HG03457 (cell line): ENCODE measurements around the gene AVP.

Source experiments
- ATAC-seq: cut with Tn5 transposase; IDR thresholded peaks from one replicate; pipeline ENCODE4 v1.9.1; 2021; ENCODE audit warnings: moderate number of reproducible peaks; ENCODE audit not compliant: unreplicated experiment

The AVP gene

DNA sequence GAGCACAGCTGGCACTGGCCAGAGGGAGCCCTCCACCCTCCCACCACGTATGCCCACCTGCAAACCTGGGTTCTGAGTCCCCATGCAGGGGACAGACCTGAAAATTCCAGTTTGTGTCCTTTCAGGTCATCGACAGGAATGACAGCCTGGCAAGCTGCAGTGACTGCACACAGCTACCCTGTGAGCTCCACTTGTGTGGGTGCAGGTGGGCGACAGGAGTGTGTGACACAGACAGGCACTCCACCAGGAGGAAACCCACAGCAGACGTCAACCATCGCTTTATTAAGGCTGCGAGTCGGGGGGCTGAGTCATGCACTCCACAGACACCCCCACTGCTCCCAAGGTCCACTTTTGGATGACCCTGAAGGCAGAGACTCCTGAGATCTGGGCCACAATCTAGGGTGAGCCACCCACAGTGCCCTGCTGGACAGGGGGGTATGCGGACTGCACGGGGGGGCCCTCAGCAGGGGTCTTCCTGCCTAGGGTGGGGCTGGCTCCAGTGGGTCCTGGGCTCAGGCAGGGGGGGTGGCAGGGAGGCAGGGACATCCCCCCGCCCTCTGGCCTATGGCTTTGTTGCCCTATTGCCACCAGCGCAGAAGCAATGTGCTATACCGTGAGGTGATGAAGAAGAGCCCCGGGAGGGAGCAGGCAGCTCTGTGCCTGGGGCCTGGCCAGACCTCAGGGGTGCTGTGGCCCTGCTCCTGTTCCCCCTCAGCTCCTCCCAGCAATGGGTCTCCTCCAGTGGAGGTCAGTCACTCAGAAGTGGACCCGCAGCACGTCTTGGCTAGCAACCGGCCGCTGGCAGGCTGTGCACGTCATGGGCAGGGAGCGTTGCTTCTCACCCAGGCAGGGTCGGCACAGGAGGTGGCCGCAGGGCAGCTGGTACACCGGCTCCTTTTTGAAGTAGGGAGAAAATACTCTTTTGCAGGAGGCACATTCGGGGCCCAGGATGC is 25.1 kb upstream of the AVP start:
- no peak for ATAC-seq

DNA sequence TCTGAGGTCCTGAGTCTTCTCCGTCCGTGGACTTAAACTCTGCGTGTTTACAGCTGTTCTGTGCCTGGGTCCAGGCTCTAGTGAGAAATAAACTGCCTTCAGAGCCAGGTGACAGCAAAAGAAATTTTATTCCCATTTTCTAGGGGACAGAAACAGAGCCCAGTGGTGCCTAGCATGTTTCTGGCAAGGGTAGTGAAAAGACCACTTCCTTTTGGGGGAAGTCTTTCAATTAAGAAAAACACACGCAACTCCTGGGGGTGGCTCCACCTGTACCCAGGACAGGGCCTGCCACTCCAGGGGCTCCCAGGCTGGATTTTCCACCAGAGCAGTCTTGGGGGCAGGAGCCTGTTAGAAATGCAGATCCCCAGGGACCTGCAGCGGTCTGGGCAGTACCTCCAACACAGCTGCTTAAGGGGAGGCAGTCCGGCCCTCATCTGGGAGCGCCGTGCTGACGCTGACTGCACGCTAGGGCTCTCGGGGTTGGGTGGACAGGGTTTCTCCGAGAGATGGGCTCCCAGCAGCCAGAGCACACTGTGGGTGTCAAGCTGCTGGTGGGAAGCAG is 23.0 kb upstream of the AVP start:
- no peak for ATAC-seq

DNA sequence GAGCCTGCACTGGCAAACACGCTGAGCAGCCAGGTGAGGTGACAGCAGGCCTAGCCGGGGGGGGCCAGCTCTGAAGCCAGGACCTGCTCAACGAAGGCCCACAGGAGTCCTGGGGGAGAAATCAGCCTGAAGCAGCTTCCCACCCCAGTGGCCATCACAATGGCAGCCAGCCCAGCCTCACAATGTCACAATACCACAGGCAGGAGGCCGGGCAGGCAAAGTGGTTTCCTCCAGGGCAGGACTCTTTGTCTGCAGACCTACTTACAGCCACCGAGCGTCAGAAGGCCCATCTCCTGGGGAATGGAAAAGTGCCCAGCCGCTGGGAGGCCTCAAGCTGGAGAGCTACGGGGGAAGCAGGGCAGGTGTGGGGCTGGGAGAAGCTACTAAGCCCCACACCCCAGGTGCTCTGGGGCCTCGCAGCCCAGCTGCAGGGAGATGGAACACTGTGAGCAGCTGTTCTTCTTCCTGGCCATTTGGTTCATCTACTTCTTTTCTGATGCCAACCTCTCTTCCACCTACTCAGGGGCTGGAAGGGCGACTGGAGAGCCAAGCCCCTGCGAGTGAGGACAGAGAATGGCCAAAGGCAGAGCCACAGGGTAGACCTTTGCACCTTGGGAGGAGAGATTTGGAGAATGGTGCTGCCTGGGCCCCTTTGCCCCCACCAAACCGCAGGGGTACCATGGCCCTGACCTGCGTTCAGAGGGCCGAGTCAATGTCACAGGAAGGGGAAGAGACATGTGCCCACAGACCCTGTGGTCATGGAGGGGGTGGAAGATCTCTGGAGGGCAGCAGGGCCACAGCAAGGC is 22.3 kb upstream of the AVP start:
- no peak for ATAC-seq

DNA sequence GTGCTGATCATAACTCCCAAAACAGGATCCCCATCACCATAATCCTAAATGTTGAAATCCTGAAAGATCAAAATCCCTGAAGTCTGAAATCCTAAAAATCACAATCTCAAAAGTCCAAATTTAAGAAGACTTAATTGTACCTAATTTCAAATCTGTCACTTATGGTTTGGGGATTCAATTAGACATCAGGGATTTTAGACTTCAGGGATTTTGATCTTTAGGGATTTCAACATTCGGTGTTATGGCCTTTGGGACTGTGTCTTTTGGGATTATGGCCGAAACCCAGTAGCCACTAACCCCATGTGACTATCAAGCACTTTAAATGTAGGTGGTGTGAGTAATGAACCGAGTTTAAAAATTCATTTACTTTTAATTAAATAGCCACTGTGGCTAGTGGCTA is 21.7 kb upstream of the AVP start:
- no peak for ATAC-seq

DNA sequence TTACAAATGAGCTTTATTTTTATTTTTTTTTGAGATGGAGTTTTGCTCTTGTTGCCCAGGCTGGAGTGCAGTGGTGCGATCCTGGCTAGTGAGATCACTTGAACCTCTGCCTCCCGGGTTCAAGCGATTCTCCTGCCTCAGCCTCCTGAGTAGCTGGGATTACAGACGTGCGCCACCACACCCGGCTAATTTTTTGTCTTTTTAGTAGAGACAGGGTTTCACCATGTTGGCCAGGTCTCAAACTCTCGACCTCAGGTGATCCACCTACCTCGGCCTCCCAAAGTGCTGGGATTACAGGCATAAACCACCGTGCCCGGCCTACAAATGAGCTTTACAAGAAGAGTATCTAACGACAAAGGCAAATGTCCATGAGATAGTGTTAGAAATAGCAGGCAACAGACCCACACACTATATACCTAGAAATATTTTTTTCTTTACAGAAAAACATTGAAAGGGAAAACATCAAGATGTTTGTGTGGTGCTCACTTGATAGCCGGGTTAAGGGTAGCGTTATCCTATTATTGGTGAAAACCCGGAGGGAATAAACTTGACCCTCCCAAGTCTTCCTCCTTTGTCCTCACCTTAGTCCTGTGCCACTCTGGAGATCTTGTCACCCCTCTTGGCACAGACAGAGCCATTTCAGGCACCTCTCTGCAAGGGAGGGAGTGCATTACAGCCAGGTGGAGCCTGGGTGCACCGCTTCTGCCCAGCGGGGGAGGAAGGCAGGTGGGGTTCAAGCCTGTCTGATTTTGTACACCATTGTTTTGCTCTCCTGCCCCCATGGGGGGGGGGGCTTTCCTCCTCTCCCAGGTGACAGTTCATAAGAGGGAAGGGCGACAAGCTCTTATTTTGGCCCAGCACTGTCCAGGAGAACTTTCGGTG is 21.0 kb upstream of the AVP start:
- ATAC-seq = no peak

DNA sequence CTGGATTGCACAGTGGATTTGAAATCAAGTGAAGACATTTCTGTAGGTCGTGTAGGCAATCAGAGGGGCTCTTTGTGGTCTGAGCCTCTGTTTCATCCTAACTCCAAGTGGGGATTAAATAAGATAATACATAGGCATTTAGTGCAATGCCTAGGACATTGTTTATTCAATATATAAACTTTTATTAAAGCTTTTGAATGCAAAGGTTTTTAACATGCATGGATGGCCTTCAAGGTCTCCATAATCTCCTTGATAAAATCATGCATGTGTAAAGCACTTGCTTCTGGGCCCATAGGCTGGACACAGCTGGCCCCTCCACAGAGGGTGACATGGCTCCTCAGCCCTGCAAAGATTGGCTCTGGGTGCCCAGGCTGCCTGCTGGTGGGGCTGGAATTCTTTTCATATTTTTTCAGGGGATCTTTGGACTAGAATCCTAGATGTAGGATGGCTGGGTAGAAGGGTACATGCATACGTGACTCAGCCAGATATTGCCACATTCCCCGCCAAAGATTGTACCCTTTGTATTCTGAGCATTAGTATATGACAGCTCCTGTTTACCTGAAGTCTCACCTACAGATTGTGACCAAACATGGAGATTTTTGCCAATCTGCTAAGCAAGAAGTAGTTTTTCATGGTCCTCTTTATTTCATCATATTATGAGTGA is 19.0 kb upstream of the AVP start:
- no peak for ATAC-seq

DNA sequence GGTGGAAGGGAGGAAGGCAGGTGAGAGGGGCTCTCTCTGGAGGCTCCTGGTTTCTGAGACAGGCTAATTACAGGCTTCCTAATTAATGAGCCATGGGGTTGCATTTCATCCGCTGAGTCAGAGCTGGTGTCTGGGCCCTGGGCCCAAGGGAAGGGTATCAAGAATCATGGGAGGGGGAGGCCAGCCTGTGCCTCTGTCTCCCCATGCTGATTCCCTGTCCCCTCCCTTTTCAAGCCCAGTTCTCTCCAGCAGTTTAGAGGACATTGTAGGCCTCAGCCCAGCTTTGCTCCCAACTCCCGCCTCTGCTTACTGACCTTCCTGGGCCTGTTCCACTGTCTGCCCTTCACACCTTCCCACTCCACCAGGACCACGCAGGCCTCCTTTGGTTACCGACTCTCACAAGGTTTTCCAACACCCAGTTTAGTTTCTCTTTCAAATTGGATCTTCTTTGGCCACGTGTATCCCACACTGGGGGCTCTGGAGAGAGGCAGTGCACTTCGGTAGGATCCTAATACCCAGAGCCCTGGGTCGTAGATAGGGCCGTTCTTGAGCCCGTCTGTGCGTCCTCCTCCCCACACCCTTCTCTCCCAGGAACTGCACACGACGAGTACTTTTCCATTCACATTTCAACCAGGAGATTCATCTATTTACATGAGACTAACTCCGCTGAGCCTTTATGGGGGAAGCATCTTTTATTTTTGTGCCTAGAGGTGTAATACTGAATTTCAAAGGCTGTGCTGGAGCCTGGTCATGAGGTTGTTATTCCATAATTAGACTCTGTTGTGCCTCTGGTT is 18.2 kb upstream of the AVP start:
- no peak for ATAC-seq

DNA sequence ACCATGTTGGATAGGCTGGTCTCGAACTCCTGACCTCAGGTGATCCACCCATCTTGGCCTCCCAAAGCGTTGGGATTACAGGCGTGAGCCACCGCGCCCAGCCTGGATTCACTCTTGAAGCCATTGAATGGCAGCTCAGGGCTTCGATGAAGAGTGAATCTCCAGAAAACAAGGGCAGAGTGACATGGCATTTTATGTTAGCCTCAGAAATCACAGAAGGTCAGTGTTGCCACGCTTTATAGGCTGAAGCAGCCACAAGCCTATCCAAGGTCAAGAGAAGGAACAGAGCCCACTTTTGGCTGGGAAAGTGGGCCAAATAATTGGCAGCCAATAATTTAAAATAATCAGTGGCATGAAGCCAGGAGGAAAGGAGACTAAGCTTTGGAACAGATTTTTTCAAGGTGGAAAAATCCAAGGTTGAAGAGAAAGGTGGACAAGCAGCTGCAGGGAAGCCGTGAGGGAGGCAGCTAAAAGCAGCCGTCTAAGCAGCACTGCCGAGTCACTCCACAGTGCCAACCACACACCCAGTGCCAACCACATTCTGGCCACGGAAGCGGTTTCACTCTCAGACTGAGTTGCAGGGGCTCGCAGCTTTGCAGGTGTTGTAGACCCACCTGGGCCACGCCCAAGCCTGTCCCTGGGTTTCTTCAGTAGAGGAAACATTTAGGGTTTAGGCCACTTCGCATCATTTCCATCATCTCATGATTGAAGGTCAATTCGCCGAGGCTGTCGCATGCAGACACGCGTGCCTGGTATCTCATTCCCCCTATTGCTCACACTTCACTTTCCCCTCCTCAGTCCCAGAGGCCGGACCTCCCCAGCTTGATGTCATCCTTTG is 17.4 kb upstream of the AVP start:
- no peak for ATAC-seq

DNA sequence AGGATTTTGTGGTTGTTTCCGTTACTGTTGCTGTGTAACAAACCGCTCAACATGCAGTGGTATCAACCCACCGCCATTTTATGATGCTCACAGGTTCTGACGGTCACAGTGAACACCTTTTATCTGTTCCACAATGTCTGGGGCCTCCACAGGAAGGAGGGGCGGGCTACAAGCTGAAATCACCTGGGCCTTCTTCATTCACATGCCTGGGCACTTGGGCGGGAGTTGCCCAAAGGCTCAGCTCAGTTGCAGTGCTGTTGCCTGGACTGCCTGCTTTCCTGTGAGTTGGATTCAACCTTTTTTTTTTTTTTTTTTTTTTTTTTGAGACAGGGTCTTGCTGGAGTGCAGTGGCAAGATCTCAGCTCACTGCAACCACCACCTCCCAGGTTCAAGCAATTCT is 16.7 kb upstream of the AVP start:
- ATAC-seq = no peak

DNA sequence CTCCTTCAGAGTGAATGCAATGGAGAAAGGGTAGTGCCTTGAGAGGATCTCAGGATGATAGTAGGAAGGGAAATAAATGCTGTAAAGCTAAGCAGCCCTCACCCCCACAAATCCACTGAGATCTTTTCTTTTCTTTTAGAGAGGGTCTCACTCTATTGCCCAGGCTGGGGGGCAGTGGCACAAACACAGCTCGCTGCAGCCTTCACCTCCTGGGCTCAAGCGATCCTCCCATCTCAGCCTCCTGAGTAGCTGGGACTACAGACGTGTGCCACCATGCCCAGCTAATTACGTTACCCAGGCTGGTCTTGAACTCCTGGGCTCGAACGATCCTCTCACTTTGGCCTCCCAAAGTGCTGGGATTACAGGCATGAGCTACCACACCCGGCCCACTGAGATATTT is 16.0 kb upstream of the AVP start:
- no peak for ATAC-seq

DNA sequence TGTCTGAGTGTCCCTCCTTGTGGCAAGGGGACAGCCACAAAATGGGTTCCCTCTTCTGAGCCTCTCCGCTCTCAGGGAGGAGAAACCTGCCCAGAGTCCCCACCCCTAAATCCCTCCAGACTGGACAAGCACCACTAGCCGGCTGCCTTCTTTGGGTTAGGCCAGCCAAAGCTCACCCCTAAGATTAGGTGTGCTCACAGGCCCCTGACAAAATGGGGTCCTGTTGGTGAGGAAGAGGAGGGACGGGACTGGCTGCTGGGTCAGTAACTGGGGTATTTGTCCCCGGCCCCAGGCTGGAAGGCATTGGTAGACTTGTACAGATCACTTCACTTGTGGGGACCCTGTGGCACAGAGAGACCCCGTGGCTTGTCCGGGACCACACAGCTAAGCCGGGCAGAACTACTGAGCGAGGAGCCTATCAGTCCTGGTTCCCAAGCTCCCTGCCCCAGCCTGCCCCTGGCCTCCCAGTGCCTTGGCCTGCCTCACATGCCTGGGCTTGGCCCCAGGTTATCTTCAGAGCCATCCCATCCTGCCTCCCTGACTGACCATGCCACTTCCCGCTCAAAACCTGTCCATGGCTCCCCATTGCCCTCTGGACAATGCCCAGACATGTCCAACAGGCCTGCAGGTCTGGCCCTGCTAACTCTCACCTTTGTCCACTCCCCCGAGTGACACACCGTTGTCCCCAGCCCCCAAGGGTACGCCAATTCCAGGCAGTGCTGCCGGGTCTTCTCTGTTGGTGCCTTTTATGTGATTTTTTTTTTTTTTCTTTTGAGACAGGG is 10.5 kb upstream of the AVP start:
- ATAC-seq = no peak

DNA sequence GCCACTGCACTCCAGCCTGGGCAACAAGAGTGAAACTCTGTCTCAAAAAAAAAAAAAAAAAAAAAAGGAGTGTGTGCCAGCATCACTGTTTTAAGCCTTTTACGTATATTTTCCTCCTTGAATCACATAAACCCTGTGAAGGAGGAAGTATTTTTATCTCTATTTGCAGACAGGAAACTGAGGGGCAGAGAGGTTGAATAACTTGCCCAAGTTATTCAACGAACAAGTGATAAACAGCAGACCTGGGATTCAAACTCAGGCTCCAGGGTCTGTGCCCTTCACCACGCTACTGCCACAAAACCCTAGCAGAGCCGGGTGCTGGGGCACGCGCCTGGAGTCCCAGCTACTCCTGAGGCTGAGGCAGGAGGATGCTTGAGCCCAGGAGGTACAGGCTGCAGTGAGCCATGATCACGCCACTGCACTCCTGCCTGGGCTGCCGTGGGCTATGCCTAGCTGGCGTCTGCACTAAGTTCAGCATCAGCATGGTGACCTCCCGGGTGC is 9.4 kb upstream of the AVP start:
- no peak for ATAC-seq

DNA sequence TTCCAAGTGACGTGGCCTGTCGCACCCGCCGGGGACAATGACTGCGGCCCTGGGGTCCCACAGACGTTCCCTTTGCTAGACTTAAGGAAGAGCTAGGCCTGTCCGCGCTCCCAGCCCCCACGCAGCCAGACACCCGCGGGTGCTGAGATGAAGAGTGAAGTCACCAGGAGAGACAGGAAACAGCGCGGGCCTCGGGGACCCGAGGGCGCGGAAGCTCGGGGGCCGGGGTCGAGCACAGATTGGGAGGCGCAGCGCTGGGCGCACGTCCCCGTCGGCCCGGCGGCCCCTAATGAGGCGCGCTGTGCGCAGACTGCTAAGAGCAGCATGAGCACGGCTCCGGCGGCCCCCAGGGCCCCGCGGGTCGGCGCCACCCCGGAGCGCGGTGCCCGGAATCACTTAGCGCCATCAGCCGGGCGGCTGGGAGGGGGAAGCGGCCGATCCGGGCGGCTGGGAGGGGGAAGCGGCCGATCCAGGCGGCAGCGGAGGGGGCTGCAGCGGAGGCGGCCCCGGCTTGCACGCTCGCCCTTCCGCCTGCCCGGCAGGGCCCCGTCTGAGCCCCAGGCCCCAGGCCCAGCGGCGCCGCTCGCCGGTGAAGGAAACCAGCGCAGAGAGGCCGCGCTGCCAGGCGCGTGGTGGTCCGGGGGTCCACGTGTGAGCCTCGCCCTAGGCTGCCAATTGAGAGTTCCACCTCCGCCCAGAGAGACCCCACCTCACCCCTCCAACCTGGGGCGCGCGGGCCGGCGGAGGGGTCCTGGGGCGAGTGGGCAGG is 8.3 kb upstream of the AVP start:
- no peak for ATAC-seq

DNA sequence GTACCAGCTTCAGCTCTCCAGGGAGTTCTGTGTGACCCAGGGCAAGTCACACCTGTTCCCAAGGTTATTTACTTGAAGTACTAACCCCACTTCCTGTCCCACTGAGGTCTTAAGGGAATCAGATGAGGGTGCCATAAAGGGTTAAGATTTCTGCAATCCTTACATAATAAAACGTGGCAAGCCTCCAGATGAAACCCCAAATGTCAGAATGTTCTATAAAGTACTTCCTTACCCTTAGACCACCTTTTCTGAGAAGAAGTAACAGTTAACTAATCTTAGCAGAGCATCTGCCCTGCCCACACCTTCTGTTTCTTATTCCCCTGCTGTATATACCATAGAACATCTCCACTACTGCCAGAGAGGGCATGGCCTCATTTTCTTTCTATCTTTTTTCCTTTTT is 6.0 kb upstream of the AVP start:
- ATAC-seq = no peak

DNA sequence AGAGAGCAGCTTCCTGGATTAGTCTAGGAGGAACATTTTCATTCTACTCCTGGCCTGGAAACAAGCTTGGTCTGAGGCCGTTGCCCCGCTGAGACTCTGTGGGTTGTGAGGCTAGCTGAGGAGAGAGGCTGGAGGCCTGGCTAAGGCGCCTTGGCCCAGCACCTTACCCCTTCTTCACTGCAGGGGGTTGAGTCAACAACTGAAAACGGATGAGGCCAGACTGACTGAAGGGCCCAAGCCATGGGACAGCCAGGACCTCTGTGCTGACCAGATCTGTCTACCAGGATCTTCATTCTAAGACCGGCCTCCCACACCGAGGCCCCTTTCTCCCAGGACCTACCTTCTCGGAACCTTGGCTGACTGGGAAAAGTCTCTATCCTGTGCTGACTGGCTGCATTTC is 3.5 kb upstream of the AVP start:
- ATAC-seq = no peak

DNA sequence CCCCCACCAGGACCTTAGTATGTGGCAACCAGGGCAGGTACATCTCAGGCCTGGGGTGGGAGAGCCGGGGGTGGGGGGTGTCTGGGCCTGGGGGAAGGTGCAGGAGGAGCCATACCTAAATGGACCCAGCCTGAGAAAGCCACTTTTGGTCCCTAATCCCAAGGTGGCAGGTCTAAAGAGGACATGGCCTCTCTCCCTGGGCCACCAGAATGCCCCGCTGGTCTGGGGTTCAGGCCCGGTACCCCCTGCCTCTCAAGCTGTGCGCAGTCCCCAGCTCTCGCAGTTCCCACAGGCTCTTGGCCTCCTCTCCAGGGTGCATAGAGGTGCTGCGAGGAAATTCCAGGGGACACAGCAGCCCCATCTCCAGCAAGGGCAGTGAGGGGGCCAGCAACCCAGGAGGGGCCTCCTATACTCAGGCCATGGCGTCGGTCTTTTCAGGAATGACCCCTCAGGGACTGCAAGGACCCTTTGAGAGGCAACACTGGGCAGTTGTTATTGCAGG is 1.1 kb upstream of the AVP start:
- no peak for ATAC-seq

DNA sequence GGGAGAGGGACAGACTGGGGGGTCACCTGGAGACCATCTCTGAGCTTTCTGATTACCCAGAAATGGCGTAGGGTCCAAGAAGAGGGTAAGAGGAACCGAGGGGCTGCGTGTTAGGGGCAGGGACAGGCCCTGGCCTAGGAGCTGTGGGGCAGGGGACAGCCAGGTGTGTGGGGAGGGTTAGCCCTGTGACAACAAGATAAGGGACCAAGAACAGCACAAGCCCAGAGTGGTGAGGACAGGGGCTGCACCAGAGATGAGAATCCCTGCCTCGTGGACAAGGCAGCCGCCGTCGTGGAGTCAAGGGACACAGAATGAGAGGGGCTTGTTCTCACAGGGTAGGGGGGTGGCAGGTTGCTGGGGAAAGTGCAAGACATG is 449 bp upstream of the AVP start:
- ATAC-seq = no peak
